HG02970 (cell line): ENCODE measurements around the gene PNPT1.
A peak's percentile ranks its signal among the peaks of the same experiment; 100 is the strongest.
"Not testable (repeated sequence)": the region's sequence is repeated elsewhere in the genome, so short reads cannot be mapped to it uniquely, and the experiment has no call there.

Source experiments
- ATAC-seq: cut with Tn5 transposase; IDR thresholded peaks from one replicate; pipeline ENCODE4 v1.9.1; 2021; ENCODE audit warnings: mild to moderate bottlenecking, moderate library complexity, moderate number of reproducible peaks; ENCODE audit not compliant: unreplicated experiment, low FRiP score

The PNPT1 gene

DNA sequence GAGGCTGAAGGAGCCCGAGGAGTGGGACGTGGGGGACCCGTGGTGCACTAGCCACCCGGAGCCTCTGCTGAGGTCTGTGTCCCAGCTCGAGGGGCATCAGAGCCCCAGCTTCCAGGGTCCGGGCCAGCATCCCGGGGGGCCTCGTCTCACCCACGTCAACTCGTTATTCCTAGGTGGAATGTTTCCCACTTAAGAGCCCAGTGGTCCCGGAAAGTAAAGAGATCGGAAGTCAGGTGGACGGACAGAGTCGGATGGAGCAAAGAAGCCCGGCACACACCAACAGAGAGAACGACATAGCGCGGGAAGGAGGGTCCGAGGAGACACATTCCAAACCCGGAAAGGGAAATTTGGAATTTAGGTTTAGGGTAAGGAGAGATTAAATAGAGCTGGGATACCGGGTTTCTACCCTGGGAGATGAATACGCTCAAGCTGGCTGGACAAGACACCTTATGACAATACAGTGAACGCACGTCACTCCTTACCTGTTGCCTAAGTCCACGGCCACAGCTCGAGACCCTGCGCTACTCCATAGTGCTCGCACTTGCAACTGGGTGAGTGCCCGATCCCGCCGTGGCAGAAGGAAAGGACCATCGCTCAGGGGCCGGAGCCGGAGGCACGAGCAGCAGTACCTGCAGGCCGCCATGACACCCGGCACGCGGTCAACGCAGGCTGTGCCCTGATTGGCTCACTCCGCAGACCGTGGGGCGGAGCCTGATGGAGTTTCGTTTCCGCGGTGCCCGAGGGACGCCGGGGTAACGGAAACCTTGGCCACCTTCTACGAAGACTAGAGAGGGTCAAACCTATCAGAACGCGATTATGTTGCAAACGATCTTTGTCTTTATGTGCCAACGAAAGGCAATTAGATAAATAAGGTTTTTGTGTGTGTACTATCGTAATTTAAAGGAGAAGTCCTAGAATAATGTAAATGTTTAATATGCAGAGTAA lies at the start of gene PNPT1:
PNPT1 (minus strand) TSS at position 664 of the 945 bp plus-strand sequence; CDS start at position 643, 21 bp downstream.
- ATAC-seq: peak; percentile 100

DNA sequence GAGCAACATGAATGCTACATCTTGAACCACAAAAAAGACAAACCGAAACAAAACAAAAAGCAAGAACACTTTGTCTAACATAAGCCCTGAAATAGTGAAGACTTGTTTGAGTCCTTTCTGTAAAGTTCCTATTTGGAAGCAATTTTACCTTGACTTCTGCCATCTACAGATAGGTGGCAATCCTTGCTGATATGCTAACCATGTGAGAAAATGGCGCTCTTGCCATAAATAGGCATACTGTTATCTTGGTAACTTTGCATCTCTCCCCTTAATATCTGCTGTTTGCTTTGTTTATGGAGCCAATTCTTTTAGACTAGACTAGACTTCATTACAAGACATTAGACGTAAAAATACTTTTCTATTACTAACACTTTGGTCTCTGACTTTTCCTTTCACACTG lies 49.4 kb upstream of the PNPT1 start:
- ATAC-seq: no peak

DNA sequence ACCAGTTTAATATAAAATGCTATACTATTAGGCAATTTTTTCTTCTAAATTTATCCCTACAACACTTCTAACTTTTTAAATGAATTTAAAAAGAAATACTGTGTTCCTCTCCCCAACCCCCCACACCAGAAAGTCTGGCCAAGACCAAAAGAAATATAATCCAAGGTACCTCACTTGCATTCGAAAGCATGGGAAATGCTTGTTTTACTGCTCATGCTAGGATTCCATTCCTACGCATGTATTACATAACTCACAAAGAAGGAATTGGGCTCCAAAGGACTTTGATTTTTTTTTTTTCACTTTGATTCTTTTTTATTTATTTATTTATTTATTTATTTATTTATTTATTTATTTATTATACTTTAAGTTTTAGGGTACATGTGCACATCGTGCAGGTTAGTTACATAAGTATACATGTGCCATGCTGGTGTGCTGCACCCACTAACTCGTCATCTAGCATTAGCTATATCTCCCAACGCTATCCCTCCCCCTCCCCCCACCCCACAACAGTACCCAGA lies 42.4 kb upstream of the PNPT1 start:
- ATAC-seq: not testable (repeated sequence)

DNA sequence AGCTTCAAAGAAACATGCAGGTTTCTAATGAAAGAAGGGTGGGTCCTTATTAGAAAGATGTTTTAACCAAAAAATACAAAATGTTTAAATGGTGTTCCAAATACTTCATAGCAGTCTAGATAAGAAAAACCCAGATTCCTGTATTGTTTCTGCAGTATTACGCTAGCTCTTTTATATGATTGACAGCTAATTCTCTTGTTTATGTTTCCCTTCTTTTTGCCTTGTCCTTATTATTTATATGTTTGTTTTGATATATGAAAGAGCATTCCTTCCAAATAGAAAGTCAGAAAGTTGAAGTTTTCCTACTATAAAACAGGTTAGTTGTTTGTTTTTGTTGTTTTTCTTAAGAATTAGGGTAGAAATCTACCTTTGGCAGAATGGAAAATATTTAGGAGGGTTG lies 41.1 kb upstream of the PNPT1 start:
- no peak for ATAC-seq

DNA sequence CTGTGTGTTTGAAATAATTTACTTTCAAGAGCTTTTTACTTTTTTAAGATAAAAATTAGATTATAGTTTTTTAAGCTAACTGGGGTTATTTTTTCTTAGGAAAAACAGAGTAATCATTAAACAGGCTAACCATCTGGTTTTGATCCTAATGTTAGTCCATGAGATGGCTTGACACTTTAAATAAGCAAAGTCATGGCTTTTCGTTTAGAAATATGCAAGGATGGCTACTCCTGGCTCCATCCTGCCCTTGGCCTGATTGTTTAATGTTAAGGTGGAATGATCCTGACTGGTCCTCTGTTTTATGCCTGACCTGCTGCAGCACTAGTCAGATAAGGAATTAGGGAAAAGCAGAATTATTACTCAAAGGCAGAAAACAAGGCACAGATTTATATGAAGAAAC lies 39.7 kb upstream of the PNPT1 start:
- no peak for ATAC-seq

DNA sequence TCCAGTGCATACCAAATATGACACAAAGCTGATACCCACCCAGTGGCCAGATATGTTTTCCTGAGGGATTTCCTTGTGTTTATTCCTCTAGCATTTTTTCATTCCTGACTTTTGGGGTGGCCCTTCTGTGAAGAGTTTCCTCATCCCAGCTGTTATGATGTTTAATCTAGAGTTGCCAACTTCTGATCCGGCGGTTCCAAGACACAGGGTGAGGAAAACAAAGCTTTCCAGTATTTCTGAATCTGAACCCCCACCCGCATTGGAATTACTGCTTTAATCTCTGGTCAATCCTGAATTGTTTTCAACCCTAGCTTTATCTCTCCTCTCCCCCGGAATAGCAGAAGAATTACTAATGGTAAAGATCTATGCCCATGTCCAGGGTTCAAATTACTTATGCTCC lies 39.2 kb upstream of the PNPT1 start:
- no peak for ATAC-seq

DNA sequence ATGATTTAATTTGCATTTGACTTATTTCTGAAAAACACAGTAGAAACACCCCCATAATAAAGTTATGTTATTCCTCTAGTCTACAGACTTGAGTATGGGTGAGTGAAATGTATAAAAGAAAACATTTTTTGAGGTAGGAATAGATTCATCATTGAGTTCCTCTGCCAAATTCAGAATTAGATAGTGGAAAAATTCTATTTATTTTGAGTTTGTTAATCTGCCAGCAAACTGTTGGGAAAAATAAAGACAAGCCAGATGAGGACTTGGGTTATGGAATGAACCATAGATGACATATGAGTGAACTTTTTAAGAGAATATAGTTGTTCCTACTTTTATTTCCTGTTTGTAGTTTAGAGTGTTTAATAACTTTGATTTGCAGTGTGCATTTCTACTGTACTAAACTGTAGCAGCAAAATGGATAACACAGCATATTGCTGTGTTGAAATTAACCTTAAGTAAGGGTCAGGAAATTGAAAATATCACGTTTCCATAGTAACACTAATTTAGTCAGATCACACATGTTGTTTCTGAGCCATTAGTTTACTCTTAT lies 35.6 kb upstream of the PNPT1 start:
- no peak for ATAC-seq

DNA sequence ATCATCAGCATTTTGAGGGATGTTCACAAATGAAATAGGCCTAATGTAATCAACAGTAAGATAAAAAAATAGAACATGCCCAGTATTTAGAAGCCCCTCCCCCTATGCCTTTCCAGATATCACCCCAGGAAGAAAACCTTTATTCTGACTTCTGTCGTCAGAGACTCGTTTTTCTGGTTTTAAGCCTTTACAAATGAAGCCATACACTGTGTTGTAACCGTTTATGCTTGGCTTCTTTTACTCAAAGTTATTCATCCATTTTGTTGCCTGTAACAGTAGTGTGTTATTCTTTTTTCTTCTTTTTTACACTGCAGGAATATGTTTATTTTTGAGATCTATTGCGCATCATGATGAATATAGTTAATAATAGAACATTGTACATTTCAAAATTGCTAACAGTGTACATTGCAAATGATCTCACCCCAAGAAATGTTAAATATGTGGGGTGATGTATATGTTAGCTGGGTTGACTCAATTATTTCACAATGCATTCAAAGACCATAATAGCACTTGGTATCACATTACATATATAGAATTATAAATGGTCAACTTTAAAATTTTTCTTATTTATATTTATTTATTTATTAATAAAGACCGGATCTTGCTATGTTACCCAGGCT lies 28.1 kb upstream of the PNPT1 start:
- ATAC-seq: no peak

DNA sequence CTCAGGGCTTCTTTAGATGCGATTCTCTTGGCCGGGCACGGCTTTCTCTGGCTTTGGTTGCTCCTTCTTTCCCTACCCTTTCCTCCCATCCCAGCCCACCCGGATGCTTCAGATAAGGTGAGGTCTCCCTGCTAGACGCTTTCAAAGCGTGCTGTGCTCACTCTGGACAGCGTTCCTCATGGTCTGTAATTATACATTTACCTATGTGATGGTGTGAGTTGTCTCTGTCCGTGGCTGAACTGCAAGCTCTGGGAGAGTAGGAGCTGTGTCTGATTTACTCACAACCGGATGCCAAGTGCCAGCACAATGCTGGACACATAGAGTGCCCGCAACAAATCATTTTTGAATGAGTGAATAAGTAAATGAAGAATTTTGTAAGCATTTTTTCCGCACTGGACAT lies 26.8 kb upstream of the PNPT1 start:
- no peak for ATAC-seq

DNA sequence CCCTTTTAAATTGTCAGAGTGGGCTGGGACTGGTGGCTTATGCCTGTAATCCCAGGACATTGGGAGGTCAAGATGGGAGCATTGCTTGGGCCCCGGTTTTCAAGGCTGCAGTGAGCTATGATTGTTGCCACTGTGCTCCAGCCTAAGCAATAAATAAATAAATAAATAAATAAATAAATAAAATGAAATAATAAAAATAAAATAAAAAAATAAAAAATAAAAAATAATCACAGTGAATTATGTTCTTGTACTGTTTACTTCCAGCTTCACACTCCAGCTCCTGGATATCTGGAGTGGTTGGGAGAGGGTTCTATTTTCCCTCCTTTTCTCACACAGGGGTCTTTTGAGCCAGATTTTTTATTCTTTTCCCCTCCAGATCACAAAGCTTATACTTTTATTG lies 26.2 kb upstream of the PNPT1 start:
- no peak for ATAC-seq

DNA sequence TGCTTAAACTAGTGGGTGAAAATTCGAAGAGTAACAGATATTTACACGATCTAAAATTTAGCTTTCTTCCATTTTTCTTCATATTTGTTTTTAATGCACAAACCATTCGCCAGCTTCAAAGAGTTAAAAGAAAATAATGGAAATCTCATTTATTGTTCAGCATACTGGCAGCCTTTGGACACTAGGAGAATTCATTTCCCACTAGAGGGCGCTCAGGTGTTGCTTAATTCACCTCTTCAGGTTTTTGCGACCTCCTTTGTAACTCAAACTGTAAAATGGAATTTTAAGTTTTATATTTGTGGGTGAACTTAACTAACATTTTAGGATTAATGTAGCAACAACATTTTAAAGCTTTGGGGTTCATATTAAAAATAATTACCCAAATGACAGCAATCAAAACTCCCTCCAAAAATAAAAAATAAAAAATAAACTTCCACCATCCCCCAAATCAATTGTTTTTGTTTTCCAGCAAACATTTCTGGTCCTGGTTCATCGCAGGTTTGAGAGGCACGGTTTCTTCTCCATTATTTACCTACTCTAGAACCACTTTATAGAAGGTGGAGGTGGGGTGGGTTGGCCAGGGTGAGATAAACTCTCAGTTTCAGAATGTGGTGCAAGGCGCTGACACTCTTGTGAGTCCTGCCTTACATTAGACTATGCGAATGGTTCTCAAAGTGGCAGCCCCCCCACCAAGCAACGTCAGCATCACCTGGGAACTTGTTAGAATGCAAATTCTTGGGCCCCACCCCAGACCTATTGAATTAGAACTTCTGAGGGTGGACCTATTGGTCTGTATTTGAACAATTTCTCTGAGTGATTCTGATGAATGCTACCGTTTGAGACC lies 24.7 kb upstream of the PNPT1 start:
- ATAC-seq: no peak

DNA sequence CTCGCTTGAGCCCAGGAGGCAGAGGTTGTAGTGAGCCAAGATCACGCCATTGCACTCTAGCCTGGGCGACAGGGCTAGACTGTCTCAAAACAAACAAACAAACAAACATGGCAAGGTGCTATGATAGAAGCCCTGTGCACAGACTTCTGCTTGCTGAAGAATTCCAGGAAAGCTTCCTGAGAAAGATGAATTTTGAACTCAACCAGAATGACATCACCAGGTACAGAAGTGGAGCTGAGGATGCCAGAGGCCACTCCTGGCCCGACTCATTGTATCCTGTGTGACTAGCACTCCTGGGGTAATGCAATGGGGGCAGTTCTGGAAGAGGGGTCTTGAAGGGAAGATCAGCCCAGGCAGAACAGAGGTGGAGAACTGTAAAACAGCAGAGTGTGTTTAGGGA lies 22.0 kb upstream of the PNPT1 start:
- ATAC-seq: no peak

DNA sequence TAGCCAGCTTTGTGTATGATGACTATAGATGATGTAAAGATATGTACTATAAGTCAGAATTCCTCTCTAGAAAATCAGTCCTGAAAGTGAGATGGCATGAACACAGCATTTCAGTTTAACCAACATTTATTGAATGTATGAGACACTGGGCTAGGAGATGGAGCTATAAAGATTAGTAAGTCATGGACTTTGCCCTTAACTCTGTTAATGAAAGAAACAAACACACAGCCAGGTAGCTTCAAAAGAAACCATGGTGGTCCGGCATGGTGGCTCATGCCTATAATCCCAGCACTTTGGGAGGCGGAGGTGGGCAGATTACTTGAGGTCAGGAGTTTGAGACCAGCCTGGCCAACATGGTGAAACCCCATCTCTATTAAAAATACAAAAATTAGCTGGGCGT lies 21.5 kb upstream of the PNPT1 start:
- ATAC-seq: not testable (repeated sequence)

DNA sequence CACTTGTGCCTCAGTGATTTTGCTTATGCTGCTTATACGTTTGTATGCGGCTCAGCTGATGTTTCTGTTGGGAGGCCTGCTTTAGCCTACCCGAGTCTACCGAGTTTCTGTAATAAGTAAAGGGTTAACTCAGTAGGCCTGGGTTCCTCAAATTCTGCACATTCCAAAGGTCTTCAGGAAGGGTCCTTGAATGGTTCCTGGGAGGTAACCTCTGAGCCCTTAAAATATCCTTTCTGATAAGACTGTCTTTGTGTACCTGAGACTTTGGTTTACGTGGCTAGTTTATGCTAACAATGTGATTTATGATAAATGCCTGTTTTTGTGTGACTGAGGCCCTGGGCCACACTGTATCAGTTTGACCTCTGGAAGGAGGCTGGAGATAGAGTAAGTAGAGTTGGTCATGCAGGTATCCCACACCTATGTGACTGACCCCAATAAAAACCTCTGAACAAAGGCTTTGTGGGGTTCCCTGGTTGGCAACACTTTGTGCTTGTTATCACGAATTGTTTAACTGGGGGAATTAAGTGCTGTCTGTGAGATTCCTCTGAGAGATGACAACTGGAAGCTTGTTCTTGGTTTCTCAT lies 18.9 kb upstream of the PNPT1 start:
- no peak for ATAC-seq

DNA sequence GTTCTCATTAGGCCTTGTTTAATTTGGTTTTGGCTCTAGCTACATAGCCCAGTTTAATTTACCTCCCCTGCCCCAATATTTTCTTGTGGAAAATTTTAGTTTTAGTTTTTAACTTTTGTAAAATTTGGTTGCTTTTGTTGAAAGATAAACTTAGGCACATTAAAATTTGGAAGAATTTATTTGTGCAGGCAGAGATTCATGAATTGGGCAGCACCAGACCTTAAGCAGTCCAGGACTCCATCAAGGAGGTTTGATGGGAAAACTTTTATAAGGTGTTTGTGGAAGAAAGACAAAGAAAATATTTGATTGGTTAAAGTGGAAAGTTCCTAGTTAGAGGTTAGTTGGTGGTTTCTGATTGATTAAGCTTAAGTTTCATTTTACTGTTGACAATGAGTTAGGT lies 16.4 kb upstream of the PNPT1 start:
- ATAC-seq: no peak

DNA sequence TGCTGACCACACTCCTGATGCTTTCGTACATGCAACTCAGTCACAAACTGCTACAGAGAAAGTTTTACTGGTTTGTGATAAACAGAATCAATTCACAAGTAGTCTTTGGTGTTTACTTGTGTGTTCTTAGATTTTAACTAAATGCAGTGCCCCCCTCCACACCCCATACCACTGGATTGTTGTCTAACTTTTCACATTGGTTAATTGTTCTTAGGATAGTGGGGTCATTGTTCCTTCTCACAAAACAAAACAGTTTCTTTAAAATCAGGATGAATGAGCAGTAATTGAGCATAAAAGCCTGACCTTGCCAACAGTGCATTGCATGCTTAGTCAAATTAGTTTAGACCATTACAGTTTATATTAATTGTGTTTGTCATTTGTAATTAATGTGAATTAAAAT lies 14.1 kb upstream of the PNPT1 start:
- no peak for ATAC-seq

DNA sequence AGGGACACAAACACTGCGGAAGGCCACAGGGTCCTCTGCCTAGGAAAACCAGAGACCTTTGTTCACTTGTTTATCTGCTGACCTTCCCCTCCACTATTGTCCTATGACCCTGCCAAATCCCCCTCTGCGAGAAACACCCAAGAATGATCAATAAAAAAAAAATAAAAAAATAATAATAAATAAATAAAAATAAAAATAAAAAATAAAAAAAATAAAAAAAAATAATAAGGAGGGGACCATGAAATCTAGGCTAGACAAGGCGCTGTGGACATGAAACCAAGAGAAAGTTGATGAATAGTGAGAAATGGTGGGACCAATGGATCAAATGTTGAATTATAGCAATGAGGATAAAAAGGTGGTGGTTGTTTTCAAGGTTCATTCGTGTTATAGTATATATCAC lies 12.6 kb upstream of the PNPT1 start:
- ATAC-seq: not testable (repeated sequence)

DNA sequence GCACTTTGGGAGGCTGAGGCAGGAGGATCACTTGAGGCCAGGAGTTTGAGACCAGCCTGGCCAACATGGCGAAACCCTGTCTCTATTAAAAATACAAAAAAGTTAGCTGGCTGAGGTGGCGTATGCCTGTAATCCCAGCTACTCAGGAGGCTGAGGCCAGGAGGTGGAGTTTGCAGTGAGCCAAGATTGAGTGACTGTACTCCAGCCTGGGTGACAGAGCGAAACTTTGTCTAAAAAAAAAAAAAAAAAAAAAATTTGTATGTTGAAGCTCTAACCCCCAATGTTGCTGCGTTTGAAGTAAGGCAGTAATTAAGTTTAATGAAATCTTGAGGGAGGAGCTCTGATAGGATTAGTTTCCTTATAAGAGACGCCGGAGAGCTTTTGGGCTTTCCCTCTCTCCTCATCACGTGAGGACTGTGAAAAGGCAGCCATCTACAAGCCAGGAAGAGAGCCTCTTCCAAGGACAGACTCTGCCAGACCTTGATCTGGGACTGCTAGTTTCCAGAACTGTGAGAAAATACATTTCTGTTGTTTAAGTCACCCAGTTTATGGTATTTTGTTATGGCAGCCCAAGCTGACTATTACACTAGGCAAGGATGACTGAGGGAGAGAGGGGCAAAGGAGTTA lies 11.5 kb upstream of the PNPT1 start:
- no peak for ATAC-seq

DNA sequence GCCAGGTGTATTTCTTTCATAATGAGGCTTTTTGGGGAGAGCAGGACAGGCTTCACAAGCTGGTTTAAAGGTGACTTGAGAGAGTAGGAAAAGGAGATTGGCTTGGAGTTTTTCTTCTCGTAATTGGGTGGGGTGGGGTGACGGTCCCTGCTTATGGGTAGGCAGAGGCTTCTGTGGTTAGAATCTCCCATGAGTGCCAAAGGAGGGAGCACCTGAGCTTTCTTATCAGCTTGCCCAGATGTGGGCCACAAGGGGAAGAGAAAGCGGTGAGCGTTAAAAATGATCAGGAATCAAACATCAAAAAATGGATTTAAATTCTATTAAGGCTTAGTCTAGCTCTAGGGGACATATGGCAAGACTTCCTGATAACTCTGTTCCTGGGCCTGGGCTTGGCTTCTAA lies 9.7 kb upstream of the PNPT1 start:
- no peak for ATAC-seq

DNA sequence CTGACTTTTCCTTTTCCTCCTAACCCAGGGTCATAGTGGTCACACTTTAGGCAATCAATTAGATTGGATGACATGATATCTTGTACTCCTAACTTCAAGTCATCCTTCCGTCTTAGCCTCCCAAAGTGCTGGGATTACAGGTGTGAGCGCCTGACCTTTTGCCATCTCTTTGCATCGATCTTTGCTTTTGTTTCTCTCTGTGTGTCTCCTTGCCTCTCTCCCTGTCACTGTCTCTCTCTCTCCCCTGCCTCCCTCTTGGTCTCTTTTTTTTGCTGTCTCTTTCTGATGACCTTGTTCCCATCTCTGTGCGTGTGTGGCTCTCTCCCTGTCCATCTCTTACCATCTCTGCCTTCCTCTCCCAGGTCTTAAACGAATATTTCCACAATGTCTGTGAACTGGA lies 904 bp downstream of the PNPT1 start:
- not testable (repeated sequence) for ATAC-seq
